Stimulated activated CD8-positive, alpha-beta memory T cell treated with anti-CD3 and anti-CD28 coated beads, Interleukin-15, amount 100 ng/mL, for 1 hour (primary cell): Measurements from ENCODE around the gene C1orf141.
"Not testable (repeated sequence)": the region's sequence is repeated elsewhere in the genome, so short reads cannot be mapped to it uniquely, and the experiment has no call there.

Experiments
- DNase-seq: peaks from one replicate; pipeline ENCODE4 v3.0.0-alpha.2; 2020; ENCODE audit warnings: low read depth

Gene C1orf141

DNA sequence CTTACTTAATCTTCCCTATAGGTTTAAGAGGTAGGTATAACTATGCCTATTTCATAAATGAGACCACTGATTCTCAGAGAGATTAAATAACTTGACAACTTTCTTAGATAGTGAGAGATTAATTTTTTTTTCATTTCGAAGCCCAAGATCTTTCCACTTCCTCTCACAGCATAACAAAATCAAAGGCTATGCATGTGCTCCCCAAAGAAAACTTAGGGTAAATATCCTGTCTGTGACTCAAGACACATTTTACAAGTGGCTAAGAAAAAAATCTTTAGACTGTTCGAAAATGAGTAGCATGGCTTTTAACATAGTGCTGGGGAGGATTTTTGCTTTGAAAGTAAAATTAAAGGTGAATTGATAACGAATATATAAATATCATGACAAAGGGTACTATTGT lies 8.2 kb upstream of the C1orf141 start:
- DNase-seq = no peak

- not testable (repeated sequence) for DNase-seq
Observed at GRCh38 chr1:67141832-67142231, 7.1 kb upstream of the C1orf141 start.

DNA sequence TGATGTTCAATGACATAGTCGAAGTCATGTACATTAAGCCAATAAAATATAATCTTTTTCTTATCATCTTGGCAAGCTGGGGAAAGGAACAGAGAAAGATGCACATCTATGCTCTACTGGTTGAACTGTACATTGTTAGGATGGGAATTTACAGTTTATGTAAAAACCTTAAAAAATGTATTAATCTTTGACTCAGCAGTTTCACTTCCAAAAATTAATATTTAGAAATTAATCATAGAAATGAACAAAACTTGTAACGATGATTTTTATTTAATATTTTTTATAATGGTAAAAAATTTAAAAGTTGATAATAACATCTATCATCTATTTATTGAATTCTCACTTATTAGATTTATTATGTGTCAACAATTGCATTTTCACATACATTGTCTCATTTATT lies 5.7 kb upstream of the C1orf141 start:
- DNase-seq = no peak

DNA sequence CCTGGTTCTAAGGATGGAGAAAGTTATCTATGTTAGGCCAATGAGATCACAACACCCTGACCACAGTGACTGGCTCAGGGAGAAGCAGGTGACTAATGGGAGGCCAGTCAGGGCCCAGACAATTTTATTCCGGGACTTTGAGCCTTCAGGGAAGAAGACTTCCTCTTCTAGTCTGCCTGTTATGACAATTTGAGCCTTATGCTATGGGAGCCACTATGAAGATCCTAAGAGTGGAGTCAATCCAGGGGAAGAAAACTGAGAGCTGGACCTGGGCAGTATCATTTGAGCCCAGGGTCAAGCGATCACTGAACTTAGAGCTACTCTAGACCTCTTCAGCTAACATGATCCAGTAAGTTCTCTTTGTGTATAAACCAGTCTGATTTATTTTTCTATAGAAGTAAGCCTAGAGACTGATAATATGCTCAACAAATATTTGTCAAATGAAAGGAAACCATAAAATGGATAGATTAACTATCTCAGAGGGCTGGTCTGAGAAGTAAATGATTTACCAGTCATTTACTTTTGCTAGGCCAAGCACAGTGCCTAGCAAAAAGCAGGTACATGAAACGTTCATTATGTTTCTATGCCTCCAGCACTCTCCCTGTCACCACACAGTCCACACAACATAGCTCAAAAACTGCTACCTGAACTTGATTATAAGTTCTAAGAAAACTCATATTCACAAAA lies 4.2 kb upstream of the C1orf141 start:
- DNase-seq = no peak

DNA sequence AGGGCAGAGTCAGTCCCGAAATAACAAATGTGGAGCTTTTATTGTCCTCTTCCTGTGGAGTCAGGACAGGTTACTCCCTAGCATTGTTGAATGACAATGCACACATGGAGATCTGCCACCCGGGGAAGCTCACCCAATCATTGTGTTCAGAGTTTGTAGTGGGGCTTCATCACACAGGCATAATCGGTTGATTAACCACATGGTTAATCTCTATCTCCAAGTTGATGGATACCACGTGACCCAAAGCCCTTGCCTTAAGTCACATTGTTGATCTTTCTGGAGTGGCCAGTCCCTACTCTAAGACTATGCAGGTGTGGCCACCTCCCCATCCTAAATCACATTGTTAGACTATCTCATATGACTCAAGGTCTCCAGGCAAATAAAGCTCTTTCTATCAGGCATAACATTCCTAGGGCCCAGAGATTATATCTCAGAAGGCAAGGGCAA lies 2.6 kb upstream of the C1orf141 start:
- no peak for DNase-seq

DNA sequence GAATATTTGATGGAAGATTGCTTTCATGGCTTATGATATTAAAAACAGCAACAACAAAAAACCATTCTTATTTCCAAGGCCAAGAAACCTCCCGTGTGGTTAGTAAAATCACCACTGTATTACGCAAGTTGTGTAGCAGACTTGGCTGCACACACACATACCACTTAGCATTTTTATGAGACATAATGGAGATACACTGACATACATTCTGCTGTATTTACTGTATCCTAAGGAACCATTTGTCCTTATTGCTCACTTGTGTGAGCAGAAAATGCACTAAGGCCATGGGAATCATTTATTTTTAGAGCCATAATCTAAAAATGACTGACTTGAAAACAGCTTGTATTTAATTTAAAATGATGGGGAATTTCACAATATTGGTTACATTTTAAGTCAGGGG lies 584 bp upstream of the C1orf141 start:
- no peak for DNase-seq

DNA sequence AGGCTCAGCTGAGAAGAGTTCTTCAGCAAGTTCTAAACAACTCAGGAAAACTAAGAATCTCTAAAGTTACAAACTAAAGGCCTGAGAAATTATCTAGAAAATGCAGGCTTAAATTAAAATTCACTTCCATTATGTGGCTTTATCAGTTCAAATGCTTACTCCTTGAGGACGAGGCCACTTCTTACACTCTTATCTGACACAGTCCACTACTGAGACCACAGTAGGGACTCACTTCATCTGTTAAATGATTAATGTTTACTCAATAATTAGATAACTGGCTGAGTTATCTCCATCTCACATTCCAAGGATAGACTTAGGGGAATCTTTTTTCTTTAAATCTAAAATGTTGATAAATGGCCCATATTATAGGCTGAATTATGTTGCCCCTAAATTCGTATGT lies 1.6 kb downstream of the C1orf141 start:
- no peak for DNase-seq

GRCh38 chr1:67130673-67131072 lies 4.1 kb downstream of the C1orf141 start:
- DNase-seq = no peak

DNA sequence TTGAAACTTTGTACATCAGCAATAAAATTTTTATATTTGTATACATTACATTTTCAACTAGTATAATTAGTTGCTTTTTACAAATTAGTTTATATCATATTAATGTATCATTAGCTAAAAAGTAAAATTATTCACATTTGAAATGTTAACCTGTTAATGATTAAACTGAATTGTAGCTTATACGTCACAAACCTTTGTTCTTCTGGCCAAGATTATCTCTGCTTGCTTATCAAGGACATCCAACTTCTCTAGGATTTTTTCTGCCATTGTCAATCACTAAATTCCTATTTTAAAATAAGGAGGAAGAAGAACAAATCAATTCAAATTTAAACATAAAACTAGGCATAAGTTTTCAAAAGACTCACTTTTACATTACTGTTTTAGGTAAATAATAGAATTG lies 7.8 kb downstream of the C1orf141 start:
- no peak for DNase-seq

- no peak for DNase-seq
Observed at GRCh38 chr1:67126111-67126746, 8.5 kb downstream of the C1orf141 start.

DNA sequence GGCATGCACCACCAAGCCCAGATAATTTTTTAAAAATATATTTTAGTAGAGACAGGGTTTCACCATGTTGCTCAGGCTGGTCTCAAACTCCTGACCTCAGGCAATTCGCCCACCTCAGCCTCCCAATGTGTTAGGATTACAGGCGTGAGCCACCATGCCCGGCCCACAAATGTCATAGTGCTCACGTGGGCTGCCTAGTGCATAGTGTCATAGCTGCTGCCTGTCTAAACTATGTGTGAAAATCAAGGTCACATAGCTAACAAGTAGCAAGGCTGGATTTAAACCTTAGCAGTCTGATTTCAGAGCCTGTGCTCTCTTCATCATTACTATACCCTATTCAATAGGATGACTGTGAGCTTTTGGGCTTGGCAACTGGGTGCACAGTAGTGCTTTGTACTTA lies 10.3 kb downstream of the C1orf141 start:
- no peak for DNase-seq

DNA sequence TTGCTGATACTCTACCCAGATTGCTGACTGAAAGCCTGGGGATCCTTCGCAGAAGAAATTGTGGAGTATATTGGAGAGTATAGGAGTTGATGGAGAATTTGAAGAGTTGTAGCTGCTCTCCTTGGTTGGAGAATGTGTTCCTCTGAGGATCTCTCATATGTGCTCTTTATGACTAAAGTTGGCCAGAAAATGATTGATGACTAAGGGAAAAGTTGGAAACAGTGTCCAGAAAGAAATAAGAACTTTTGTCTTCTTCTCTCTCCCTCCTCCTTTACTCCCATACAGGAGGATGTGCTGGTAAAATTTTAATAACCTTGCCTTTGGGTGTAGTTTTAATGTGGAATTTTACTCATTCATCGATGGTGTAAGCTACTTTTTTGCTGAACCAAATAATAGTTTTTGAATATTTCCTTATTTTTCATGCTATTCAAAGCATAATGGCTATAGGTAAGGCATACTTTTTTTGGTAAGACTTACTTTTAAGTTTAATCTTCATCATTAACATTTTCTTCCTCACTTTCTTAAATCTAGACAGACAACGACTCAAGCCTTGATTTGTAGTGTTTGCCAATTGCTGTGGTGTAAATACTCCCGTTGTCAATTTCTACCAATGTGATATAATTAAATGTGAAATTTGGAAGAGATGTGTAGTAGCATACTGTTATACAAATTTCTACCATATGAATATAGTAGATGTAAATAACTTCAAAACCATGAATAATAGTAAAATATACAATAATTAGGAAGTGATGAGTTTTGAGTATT lies 13.7 kb downstream of the C1orf141 start:
- no peak for DNase-seq

DNA sequence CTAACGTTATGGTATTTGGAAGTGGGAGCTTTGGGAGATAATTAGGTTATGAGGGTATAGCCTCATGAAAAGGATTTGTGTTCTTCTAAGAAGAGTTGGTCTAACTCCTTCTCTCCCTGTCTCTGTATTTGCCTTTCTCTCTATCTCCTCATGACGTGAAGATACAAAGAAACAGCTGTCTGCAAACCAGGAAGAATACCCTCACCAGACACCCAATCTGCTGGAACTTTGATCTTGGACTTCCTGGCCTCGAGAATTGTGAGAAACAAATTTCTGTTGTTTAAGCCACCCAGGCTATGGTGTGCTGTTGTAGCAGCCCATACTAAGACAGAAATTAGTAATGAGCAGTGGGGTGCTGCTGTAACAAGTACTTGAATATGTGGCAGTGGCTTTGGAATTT lies 16.1 kb downstream of the C1orf141 start:
- no peak for DNase-seq

DNA sequence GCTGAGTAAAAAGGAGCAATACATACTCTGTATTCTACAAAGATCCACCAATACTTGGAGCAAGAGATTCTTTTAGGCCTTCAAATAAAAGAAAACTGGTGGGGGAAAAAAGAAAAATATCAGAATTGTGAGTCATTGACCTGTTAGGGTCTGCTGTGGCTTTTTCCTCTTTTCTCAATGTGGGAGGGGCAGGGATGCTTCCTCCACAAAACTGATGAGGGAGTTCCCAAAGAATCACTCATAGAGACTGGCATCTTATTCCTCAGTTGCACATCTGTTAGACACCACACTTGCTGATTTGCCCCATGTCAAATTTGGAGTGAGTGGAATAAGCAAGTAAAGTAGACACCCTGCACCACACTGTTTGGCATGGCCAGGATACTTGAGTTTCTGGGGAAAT lies 16.6 kb downstream of the C1orf141 start:
- no peak for DNase-seq

- no peak for DNase-seq
Observed at GRCh38 chr1:67114162-67114561, 20.6 kb downstream of the C1orf141 start.

GRCh38 chr1:67110352-67110751 lies 24.4 kb downstream of the C1orf141 start:
- no peak for DNase-seq

DNA sequence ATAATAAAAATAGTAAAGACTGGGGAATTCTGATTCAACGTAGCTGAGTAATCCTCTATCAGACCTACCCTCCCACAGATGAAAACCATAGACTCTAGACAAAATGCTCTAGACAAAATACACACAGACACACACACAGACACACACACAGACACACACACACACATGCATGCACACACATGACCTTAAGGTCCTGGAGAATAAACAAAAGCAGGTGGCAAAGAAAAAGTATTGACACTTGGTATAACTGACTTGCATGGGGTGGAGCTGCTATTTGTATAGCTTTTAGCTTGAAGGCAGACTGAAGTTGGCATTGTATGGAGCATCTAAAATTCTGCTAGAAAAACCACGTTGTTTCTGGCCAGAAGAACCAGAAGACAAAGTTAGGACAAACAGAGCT lies 29.3 kb downstream of the C1orf141 start:
- DNase-seq = no peak

- no peak for DNase-seq
Observed at GRCh38 chr1:67103548-67103947, 31.2 kb downstream of the C1orf141 start.

- no peak for DNase-seq
Observed at GRCh38 chr1:67100833-67101232, 33.9 kb downstream of the C1orf141 start.

- no peak for DNase-seq
Observed at GRCh38 chr1:67097305-67097704, 37.5 kb downstream of the C1orf141 start.

DNA sequence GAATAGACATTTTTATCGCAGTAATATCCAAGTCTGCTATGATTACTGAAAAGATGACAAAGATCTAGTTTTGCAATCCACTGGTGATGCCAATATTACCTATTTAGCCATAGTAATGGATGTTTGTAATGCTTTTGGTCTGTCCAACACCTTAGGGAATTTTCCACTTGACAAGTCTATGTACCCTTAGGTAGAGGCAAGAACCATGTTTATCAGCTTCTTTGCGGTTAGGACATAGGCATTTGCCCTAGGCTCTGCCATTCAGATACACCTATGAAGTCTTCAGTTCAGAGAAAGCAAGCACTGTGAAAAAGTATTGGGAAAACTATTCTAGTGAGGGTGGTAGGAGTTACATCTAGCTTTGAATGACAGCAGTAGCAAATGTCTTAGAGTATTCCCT lies 40.6 kb downstream of the C1orf141 start:
- DNase-seq = no peak

- DNase-seq = no peak
Observed at GRCh38 chr1:67089685-67090208, 45.0 kb downstream of the C1orf141 start.

DNA sequence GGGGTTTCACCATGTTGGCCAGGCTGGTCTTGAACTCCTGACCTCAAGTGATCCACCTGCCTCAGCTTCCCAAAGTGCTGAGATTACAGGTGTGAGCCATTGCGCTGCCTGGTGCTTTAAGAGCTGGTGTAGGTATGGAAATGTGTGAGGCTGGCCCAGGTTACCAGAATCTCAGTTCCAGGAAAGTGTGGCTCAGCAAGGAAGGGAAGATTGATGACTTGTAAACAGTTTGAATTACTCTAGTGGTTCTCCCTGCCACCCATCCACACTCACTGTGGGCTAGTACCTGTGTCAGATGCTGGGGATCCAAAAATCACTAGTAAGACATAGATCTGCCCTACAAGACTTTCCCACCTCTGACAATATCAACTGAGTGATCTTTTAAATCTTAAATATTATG lies 46.3 kb downstream of the C1orf141 start:
- DNase-seq = no peak
